Tibial artery (tissue), 4 donors: ENCODE measurements around the gene F2RL1.

Experiments used
- DNase-seq, 2 donors: peaks; one replicate each; pipeline ENCODE4 v3.0.0-alpha.2; 2019
- H3K27ac ChIP-seq, 2 donors: fragments of 200-600 bp; sonication (generic) in 1 of 2; 1 replicate in 1 of 2; 2 replicates in 1 of 2; pipeline ENCODE4 v1.5.1; 2018 to 2019; ENCODE audit warnings: mild to moderate bottlenecking in 1 of 2
- H3K27me3 ChIP-seq, 2 donors: fragments of 200-600 bp; sonication (generic) in 1 of 2; one replicate each; pipeline versions ENCODE4 v1.5.1 to v1.6.0; 2016 to 2019
- H3K36me3 ChIP-seq, 3 donors: fragments of 200-600 bp; sonication (generic) in 2 of 3; one replicate each; pipeline ENCODE4 v1.5.1; 2016 to 2019; ENCODE audit warnings: mild to moderate bottlenecking in 2 of 3
- H3K4me1 ChIP-seq, 4 donors: fragments of 200-600 bp; sonication (generic) in 2 of 4; 1 replicate in 3 of 4; 2 replicates in 1 of 4; pipeline ENCODE4 v1.5.1; 2016 to 2019
- H3K4me3 ChIP-seq, 2 donors: fragments of 200-600 bp; sonication (generic) in 1 of 2; 1 replicate in 1 of 2; 2 replicates in 1 of 2; pipeline ENCODE4 v1.5.1; 2018 to 2019; ENCODE audit warnings: mild to moderate bottlenecking in 2 of 2
- H3K9me3 ChIP-seq, 3 donors: fragments of 200-600 bp; sonication (generic) in 1 of 3; one replicate each; pipeline ENCODE4 v1.5.1; 2016 to 2019
- CTCF ChIP-seq, 2 experiments: fragments of 200-600 bp in 1 of 2; fragments of 450-650 bp in 1 of 2; IDR thresholded peaks; one replicate each; pipeline ENCODE4 v1.5.1; 2017 to 2019; ENCODE audit warnings: antibody characterized with exemption in 2 of 2, mild to moderate bottlenecking in 1 of 2, moderate library complexity in 1 of 2
- intact Hi-C: fragments of 100-400 bp; cut with DNase I; formaldehyde crosslinking; loops from one replicate; pipeline ENCODE4 v1.15.0; 2023; ENCODE audit warnings: low total_unique reads

The F2RL1 gene

GRCh38 chr5:76790632-76791290, 28.1 kb upstream of the F2RL1 start:
- intact Hi-C loops, result no loop called here
- peak in 1 of 2 donors; percentile 46 for DNase-seq
- H3K27ac ChIP-seq, result peak overlapping the region; percentile 60 to 64
- no peaks in the 10 kb centered on the region for H3K9me3 ChIP-seq
- no peak for TF ChIP-seq CTCF (IDR thresholded peaks at IDR 0.05)
- H3K4me3 ChIP-seq, result no peak overlapping the region
- H3K4me1 ChIP-seq, result peaks cover 0 to 35% (median 10%) of the 10 kb centered on the region in 4 donors
- no peaks in the 10 kb centered on the region for H3K36me3 ChIP-seq
- H3K27me3 ChIP-seq, result no peaks in the 10 kb centered on the region

GRCh38 chr5:76791461-76791860, 27.4 kb upstream of the F2RL1 start:
- no peak for TF ChIP-seq CTCF (IDR thresholded peaks at IDR 0.05)
- peak overlapping the region; percentile 42 to 60 for H3K27ac ChIP-seq
- no peak for DNase-seq
- H3K9me3 ChIP-seq, result no peaks in the 10 kb centered on the region
- peaks cover 0 to 35% (median 10%) of the 10 kb centered on the region in 4 donors for H3K4me1 ChIP-seq
- no peak overlapping the region for H3K4me3 ChIP-seq
- intact Hi-C loops, result no loop called here
- H3K36me3 ChIP-seq, result no peaks in the 10 kb centered on the region
- H3K27me3 ChIP-seq, result no peaks in the 10 kb centered on the region

GRCh38 chr5:76794871-76795270, 24.0 kb upstream of the F2RL1 start:
- H3K4me3 ChIP-seq, result no peak overlapping the region
- DNase-seq, result no peak
- no peak overlapping the region for H3K27ac ChIP-seq
- no peak for TF ChIP-seq CTCF (IDR thresholded peaks at IDR 0.05)
- intact Hi-C loops, result no loop called here
- no peaks in the 10 kb centered on the region for H3K36me3 ChIP-seq
- no peaks in the 10 kb centered on the region for H3K9me3 ChIP-seq
- H3K27me3 ChIP-seq, result no peaks in the 10 kb centered on the region
- H3K4me1 ChIP-seq, result peaks cover 0 to 16% (median 2%) of the 10 kb centered on the region in 4 donors

GRCh38 chr5:76799588-76799987, 19.2 kb upstream of the F2RL1 start:
- DNase-seq, result no peak
- no peaks in the 10 kb centered on the region for H3K27me3 ChIP-seq
- H3K27ac ChIP-seq, result no peak overlapping the region
- no peak overlapping the region for H3K4me3 ChIP-seq
- H3K36me3 ChIP-seq, result no peaks in the 10 kb centered on the region
- intact Hi-C loops, result no loop called here
- H3K4me1 ChIP-seq, result no peaks in the 10 kb centered on the region
- no peaks in the 10 kb centered on the region for H3K9me3 ChIP-seq
- TF ChIP-seq CTCF (IDR thresholded peaks at IDR 0.05), result no peak

GRCh38 chr5:76800579-76800978, 18.3 kb upstream of the F2RL1 start:
- no peak for TF ChIP-seq CTCF (IDR thresholded peaks at IDR 0.05)
- H3K9me3 ChIP-seq, result no peaks in the 10 kb centered on the region
- no peak overlapping the region for H3K4me3 ChIP-seq
- intact Hi-C loops, result no loop called here
- H3K27me3 ChIP-seq, result no peaks in the 10 kb centered on the region
- H3K36me3 ChIP-seq, result no peaks in the 10 kb centered on the region
- no peak for DNase-seq
- no peak overlapping the region for H3K27ac ChIP-seq
- H3K4me1 ChIP-seq, result no peaks in the 10 kb centered on the region
